GM19324 (cell line): ENCODE measurements around the gene AMDHD2.
"Not testable (repeated sequence)": the region's sequence is repeated elsewhere in the genome, so short reads cannot be mapped to it uniquely, and the experiment has no call there.

Experiments used
- ATAC-seq: cut with Tn5 transposase; IDR thresholded peaks from one replicate; pipeline ENCODE4 v1.9.1; 2021; ENCODE audit warnings: mild to moderate bottlenecking, moderate library complexity; ENCODE audit not compliant: unreplicated experiment, low FRiP score

The AMDHD2 gene, protein sequence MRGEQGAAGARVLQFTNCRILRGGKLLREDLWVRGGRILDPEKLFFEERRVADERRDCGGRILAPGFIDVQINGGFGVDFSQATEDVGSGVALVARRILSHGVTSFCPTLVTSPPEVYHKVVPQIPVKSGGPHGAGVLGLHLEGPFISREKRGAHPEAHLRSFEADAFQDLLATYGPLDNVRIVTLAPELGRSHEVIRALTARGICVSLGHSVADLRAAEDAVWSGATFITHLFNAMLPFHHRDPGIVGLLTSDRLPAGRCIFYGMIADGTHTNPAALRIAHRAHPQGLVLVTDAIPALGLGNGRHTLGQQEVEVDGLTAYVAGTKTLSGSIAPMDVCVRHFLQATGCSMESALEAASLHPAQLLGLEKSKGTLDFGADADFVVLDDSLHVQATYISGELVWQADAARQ

DNA sequence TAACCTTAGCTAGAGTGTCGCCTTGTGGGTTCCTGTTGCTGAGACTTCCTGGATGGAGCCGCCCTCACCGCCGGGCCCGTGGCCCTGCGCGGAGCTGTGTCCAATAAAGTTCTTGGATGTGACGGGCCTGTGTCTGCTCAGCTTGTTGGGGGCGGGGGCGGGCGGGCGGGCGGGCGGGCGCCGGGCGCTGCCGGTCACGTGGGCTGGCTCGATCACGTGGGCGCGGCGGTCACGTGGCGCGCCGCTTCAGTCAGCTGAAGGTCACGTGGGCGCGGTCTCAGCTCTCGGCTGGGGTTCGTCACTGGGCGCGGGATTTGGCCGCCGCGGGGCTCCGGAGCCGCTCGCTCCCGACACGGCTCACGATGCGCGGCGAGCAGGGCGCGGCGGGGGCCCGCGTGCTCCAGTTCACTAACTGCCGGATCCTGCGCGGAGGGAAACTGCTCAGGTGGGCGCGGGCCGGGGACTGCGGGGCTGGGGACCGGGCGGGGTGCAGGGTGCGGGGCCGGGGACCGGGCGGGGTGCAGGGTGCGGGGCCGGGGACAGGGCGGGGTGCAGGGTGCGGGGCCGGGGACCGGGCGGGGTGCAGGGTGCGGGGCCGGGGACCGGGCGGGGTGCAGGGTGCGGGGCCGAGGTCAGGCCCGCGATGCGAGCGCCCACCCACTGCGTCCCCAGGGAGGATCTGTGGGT lies at the start of gene AMDHD2:
TSS of gene AMDHD2 (plus strand) at position 275 of the 687 bp plus-strand sequence. CDS start at position 363, 88 bp downstream.
- ATAC-seq: no peak

DNA sequence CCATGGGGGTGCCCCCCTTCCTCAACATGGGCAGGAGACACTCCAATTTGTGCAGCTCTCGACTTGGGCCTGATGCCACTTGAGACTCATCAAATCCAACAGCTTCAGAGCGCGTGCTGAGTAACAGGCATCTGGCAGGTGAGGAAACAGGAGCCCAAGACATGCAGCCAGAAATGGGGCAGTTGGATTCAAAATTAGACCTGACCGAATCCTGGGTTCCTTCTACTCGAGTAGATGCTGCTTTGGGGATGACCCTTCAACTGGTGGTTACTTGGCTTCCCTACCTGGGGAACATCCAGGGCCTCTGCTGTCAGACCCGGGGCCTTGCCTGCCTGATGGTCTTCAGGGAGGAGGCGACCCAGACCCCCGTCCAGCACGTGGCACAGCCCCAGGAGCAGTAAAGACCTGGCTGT lies 49.6 kb upstream of the AMDHD2 start:
- no peak for ATAC-seq

DNA sequence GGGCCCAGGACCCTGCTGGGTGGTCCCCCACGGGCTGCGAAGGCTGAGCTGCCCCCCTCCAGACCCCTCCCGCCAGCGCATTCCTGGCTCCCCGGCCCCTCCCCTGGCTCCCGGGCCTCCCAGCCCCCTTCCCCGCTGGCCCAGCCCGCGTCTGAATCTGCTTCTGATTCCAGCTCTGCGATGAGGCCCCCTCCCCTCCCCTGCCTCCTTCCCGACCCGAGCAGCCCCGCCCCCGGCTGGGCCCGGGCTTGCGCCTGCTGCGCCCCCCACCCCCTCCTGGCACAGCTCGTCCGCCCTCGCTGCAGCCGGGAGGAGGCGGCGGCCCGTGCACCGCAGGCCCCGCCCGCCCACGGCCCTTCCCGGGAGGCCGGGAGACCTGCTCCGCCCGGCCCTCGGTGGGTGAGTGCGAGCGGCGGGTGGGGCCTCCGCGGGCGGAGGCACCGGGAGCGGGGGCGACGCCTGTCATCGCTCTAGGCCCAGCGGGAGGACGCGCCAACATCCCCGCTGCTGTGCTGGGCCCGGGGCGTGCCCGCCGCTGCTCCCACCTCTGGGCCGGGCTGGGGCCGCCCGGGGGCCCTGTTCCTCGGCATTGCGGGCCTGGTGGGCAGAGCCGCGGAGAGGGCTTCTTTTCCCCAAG lies 49.0 kb upstream of the AMDHD2 start, which contains the start of gene NTN3:
TSS of gene NTN3 (plus strand) at position 282 of the 637 bp plus-strand sequence. CDS start 405 bp downstream, outside the sequence.
- no peak for ATAC-seq

- ATAC-seq: no peak
These were observed 48.3 kb upstream of the AMDHD2 start for GRCh38 chr16:2471653-2472487.

DNA sequence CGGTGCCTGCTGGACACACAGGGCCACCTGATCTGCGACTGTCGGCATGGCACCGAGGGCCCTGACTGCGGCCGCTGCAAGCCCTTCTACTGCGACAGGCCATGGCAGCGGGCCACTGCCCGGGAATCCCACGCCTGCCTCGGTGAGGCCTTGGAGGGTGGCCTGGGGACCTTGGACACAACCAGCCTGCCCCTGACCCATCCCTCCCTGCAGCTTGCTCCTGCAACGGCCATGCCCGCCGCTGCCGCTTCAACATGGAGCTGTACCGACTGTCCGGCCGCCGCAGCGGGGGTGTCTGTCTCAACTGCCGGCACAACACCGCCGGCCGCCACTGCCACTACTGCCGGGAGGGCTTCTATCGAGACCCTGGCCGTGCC lies 47.7 kb upstream of the AMDHD2 start:
- no peak for ATAC-seq

DNA sequence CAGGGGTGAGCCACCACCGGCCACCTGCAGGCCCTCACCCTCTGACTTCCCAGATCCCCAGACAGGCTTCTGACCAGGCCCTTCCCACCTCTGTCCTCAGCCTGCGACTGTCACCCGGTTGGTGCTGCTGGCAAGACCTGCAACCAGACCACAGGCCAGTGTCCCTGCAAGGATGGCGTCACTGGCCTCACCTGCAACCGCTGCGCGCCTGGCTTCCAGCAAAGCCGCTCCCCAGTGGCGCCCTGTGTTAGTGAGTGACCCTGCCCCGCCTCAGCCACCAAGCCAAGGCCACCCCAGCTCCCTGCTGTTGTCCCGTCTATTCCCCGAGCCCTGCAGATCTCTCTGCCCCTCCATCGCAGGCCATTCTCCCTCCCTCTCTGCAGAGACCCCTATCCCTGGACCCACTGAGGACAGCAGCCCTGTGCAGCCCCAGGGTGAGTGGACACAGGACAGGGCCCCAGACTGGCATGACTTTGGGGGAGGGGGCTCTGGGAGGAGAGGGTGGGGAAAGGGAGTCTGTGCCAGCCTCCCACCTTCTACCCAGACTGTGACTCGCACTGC lies 47.2 kb upstream of the AMDHD2 start:
- ATAC-seq: no peak

DNA sequence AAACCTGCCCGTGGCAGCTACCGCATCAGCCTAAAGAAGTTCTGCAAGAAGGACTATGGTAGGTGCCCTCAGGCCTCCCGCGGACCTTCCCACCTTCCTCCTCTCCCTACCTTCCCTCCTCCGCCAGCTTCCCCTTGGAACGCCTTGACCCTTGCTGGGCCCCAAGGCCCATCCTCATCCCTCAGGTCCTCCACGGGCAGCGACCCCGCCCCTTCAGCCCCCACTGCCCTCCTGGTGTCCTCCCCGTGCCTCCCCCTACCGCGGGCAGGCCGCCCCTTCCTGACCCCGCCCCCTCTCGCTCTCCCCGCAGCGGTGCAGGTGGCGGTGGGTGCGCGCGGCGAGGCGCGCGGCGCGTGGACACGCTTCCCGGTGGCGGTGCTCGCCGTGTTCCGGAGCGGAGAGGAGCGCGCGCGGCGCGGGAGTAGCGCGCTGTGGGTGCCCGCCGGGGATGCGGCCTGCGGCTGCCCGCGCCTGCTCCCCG lies 46.7 kb upstream of the AMDHD2 start:
- no peak for ATAC-seq

DNA sequence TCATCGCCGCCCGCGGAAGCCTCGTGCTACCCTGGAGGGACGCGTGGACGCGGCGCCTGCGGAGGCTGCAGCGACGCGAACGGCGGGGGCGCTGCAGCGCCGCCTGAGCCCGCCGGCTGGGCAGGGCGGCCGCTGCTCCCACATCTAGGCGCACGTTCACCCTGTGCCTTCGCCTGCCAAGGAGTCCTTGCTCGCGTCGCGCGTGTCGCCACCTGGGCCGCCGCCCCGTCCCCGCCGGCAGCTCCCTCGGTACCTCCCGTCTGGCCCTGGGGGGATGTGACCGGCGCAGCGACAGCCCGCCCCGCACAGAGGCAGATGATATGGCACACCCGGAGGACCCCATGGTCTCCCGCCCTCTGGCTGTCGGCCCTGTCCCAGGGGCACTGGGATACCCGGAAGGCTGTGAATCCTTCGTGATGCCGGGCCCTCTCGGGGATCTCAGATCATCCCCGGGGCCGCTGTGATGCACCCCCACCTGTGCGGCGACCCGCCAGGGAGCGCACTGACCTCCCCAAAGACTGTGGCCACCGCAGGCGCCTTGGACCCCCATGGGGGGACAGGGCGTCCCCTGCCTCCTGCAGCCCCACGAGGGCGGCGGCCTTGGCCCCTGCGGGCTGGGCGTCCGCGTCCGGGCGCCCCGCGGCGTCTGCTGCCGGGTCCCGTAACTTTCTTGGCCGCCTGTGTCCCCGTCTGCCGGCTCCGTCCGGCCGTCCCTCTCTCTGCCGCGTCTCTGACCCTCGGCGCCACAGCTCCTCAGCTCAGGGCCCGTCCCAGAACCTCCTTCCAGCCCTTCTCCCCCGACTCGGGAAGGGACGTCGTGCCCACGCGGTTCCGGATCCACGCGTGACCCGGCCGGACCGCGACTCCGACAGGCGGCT lies 45.9 kb upstream of the AMDHD2 start:
- peak; percentile 15 for ATAC-seq

DNA sequence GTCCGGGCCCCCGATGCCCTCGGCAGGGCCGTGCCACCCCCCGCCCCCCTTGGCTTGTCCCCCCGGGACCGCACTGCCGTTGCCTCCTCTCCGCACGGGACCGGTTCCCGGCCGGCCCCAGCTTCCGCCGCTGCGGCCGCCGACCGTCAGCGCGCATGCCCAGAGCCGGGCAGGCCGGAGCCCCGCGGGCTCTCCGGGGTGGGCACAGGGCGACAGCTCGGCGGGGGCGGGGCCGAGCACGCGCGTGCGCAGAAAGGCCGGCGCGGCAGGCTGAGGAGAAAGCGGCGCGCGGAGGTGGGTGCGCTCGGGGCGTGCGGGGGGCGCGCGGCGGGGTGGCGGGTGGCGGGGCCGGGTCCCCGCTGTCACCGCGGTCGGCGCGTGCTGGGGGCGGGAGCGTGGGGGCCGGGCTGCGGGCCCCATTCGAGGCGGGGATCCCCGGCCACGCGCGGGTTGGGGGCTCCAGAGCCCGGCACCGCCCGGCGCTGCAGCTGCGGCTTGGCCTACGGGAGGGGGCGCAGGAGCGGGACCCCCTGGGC lies 45.2 kb upstream of the AMDHD2 start, which contains the start of gene TBC1D24:
TSS of gene TBC1D24 (plus strand) at position 251 of the 536 bp plus-strand sequence. CDS start 21,022 bp downstream, outside the sequence.
- peak; percentile 65 for ATAC-seq

- no peak for ATAC-seq
These were observed 44.5 kb upstream of the AMDHD2 start for GRCh38 chr16:2475413-2476344.

DNA sequence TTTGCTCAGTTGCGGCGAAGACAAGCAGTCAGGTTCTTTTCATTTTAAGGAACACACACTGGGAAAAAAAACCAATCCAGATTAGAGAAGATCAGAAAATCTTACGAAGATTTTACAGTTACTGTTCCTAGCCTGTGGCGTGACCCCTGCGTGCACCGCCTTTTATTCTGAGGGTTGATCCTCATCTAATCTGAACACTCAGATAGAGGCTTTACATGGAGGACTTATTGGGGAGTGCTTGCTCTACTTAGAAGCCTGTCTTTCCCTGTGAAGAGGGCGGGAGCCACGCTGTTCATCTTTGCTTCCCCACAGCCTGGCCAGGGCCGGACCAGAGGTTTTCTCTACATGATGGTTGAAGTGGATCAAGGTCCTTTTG lies 43.8 kb upstream of the AMDHD2 start:
- ATAC-seq: no peak

DNA sequence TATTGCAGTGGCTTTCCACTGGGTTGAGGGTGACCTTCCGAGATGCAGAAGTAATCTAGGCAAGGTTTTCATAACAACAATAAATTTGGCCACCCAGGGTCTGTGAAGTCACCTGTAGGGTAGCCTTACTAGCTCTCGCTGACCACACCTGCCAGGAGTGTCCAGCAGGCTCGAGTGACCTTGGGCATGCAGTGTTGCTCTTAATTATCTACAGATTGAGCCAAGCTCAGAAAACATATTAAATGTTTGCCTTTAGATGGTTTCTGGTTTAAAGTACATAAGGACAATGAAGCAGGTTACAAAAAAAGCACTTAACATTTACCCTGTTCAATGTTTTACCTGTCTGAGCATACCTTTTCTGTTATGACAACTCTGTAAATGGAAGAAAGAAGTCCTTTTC lies 43.4 kb upstream of the AMDHD2 start:
- no peak for ATAC-seq

GRCh38 chr16:2477327-2477726 lies 42.8 kb upstream of the AMDHD2 start:
- ATAC-seq: no peak

DNA sequence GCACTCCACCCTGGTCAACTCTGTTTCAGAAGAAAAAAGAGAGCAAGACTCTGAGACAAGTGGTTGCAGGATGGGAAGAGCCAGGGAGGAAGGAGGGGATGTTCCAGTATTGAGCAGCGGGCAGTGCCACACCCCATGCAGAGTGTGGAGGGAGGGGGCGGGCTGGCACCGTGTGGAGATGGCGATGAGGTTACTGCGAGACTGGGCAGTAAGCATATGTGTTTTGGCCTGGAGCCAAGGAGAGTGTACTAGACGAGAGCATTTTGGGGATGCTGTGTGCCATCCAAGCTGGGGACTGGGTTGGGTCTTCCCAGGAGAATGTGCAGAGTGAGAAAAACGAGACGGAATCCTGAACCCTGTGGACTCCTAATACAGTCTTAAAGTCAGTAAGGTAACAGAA lies 41.9 kb upstream of the AMDHD2 start:
- no peak for ATAC-seq

DNA sequence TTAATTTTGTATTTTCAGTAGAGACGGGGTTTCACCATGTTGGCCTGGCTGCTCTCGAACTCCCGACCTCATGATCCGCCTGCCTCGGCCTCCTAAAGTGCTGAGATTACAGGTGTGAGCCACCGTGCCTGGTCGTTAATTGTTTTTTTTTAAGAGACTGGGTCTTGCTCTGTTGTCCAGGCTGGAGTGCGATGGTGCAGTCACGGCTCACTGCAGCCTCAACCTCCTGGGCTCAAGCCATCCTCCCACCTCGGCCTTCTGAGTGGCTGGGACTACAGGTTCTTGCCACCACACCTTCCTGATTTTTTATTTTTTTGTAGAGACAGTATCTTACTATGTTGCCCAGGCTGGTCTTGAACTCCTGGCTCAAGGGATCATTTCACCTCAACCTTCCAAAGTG lies 40.2 kb upstream of the AMDHD2 start:
- not testable (repeated sequence) for ATAC-seq

- no peak for ATAC-seq
These were observed 39.2 kb upstream of the AMDHD2 start for GRCh38 chr16:2480948-2481347.

DNA sequence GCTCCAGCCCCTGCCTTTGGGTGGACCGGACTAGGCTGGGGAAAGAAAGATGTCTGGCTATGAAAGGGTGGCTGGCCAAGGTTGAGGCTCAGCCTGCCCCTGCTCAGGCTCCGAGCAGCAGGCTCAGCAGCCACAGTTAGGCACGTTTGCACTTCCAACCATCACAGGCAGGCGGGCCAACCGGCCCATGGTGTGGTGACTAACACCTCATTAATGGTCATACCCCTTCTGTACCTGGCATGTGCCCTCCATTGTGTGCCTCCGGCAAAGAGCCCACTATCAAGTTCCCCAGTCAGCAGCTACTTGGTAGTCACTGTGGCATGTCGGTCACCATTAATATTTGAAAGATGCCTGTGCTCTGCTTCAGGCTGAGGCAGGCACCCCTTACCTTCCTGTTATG lies 38.5 kb upstream of the AMDHD2 start:
- no peak for ATAC-seq

- no peak for ATAC-seq
These were observed 37.9 kb upstream of the AMDHD2 start for GRCh38 chr16:2482249-2482648.
